ENCODE data around the gene MRC2. TPM values are rescaled to one million over a fixed set of nuclear protein-coding genes. Genes with fewer than 3 reads are reported as not detected.

MRC2 gene
- total and polyA plus RNA-seq, 9 of the 15 experiments (the other 6 are each of a cell fraction or from before 2014, with no cell fraction given), result 0.28 to 11.5 (median 6.6) TPM

DNA sequence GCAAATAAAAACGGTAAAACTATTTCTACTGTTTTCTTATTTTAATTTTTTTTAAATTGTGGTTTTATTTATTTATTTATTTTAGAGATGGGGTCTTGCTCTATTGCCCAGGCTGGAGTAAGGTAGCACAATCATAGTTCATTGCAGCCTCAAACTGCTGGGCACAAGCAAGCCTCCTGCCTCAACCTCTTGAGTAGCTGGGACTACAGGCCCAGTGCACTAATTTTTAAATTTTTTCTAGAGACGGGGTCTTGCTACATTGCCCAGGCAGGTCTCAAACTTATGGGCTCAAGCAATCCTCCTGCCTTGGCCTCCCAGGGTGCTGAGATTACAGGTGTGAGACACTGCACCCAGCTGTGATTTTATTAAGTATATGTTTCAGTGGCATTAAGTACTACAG is 46.5 kb upstream of the MRC2 start:
- ChIA-PET CTCF (ENCODE audit: low intra/inter-chr PET ratio) (no interaction called here), POLR2A (interaction anchor here (0.6 to 1.1 kb wide), 2 partner anchors 9 to 115 kb away, joined by 3 to 5 read pairs; no protein-coding TSS in a partner anchor)
- BruUV-seq (replicated peaks), result no TSS peak
- Histone ChIP-seq H3K4me2 (ENCODE audit: insufficient read depth, low read length) (no peak overlapping the region), H4K20me1 (replicated peaks; ENCODE audit: control insufficient read depth, insufficient read depth, low read length) (no peaks in the 10 kb centered on the region), H3K27ac (ENCODE audit: extremely low read depth, low read depth, low read length) (no peak overlapping the region), H3K4me3 (no peak overlapping the region), H2AFZ (ENCODE audit: low read depth, low read length) (no peak overlapping the region), H3K36me3 (ENCODE audit: control insufficient read depth, insufficient read depth, low read length) (peaks cover 55% of the 10 kb centered on the region), H3K9me1 (ENCODE audit: control insufficient read depth, insufficient read depth, low read length) (no peaks in the 10 kb centered on the region), H3K9me3 (replicated peaks; ENCODE audit: control insufficient read depth, insufficient read depth, low read depth, low read length) (no peaks in the 10 kb centered on the region), H3K4me1 (replicated peaks in 1 of 2; ENCODE audit: control insufficient read depth in 2 of 2, insufficient read depth in 2 of 2, low read length in 2 of 2) (no peaks in the 10 kb centered on the region), H3K79me2 (ENCODE audit: control insufficient read depth, insufficient read depth, low read length) (no peaks in the 10 kb centered on the region), H3K9ac (ENCODE audit: insufficient read depth in 1 of 2, low read depth in 2 of 2, low read length in 2 of 2) (no peak overlapping the region), H3K27me3 (ENCODE audit: control insufficient read depth in 2 of 2, insufficient read depth in 2 of 2, low read length in 2 of 2) (no peaks in the 10 kb centered on the region)
- in situ Hi-C loops (cut with MboI) (no loop called here), intact Hi-C loops (cut with micrococcal nuclease) (no loop called here)
- peak; percentile 33; the same call in 1 of the 2 replicates for TF ChIP-seq BCOR (IDR thresholded peaks at IDR 0.05)
- TF ChIP-seq, protein P1, sequence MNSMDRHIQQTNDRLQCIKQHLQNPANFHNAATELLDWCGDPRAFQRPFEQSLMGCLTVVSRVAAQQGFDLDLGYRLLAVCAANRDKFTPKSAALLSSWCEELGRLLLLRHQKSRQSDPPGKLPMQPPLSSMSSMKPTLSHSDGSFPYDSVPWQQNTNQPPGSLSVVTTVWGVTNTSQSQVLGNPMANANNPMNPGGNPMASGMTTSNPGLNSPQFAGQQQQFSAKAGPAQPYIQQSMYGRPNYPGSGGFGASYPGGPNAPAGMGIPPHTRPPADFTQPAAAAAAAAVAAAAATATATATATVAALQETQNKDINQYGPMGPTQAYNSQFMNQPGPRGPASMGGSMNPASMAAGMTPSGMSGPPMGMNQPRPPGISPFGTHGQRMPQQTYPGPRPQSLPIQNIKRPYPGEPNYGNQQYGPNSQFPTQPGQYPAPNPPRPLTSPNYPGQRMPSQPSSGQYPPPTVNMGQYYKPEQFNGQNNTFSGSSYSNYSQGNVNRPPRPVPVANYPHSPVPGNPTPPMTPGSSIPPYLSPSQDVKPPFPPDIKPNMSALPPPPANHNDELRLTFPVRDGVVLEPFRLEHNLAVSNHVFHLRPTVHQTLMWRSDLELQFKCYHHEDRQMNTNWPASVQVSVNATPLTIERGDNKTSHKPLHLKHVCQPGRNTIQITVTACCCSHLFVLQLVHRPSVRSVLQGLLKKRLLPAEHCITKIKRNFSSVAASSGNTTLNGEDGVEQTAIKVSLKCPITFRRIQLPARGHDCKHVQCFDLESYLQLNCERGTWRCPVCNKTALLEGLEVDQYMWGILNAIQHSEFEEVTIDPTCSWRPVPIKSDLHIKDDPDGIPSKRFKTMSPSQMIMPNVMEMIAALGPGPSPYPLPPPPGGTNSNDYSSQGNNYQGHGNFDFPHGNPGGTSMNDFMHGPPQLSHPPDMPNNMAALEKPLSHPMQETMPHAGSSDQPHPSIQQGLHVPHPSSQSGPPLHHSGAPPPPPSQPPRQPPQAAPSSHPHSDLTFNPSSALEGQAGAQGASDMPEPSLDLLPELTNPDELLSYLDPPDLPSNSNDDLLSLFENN (IDR thresholded peaks at IDR 0.05; ENCODE audit: low read depth in 2 of 2, low read length in 2 of 2), result no peak
- no peak for TF ChIP-seq MYBL2 (IDR thresholded peaks at IDR 0.05; ENCODE audit: low read depth)
- TF ChIP-seq MYBL2 (CRISPR knock-in tag; IDR thresholded peaks at IDR 0.05; ENCODE audit: borderline replicate concordance), result no peak
- TF ChIP-seq NFIX (CRISPR knock-in tag; IDR thresholded peaks at IDR 0.05; ENCODE audit: low read depth), result no peak
- TF ChIP-seq ZNF121 (CRISPR knock-in tag; conservative IDR thresholded peaks at IDR 0.05), result peak; percentile 98
- ATAC-seq (no peak), DNase-seq (ENCODE audit: extremely low read depth in 1 of 4, low spot score in 3 of 4) (no peak), FAIRE-seq (no peak)
- 83% methylated on average over 2 of the region's 2 CpGs for WGBS (ENCODE audit: insufficient coverage, low coverage, missing lambda C conversion rate)

All from K562 (cell line).